ENCODE measurements around the gene OR1K1.
A peak's percentile ranks its signal among the peaks of the same experiment; 100 is the strongest.
"Not testable (repeated sequence)": the region's sequence is repeated elsewhere in the genome, so short reads cannot be mapped to it uniquely, and the experiment has no call there.

Gene OR1K1

GRCh38 chr9:122800066-122801060 is at the start of gene OR1K1:
OR1K1 (plus strand) TSS chr9:122800123; CDS start chr9:122800123, 0 bp downstream.
- DNase-seq, result no peak

GRCh38 chr9:122754825-122755224 is 45.1 kb upstream of the OR1K1 start:
- DNase-seq, result no peak

GRCh38 chr9:122767817-122768216 is 32.1 kb upstream of the OR1K1 start:
- DNase-seq, result no peak

- no peak for DNase-seq
Observed at GRCh38 chr9:122777052-122777451, 22.9 kb upstream of the OR1K1 start.

GRCh38 chr9:122777935-122778627 is 21.8 kb upstream of the OR1K1 start:
- DNase-seq, result no peak

- no peak for DNase-seq
Observed at GRCh38 chr9:122779181-122779580, 20.7 kb upstream of the OR1K1 start.

- no peak for DNase-seq
Observed at GRCh38 chr9:122780026-122780425, 19.9 kb upstream of the OR1K1 start.

- DNase-seq, result no peak
Observed at GRCh38 chr9:122781671-122782070, 18.3 kb upstream of the OR1K1 start.

- no peak for DNase-seq
Observed at GRCh38 chr9:122785269-122785668, 14.7 kb upstream of the OR1K1 start.

- no peak for DNase-seq
Observed at GRCh38 chr9:122786338-122786737, 13.6 kb upstream of the OR1K1 start.

GRCh38 chr9:122788831-122789230 is 11.1 kb upstream of the OR1K1 start, which contains the start of gene OR5C1:
OR5C1 (plus strand) TSS chr9:122788933; CDS start chr9:122788933, 0 bp downstream.
- DNase-seq, result no peak

- no peak for DNase-seq
Observed at GRCh38 chr9:122789256-122790046, 10.5 kb upstream of the OR1K1 start.

- no peak for DNase-seq
Observed at GRCh38 chr9:122791872-122792669, 7.9 kb upstream of the OR1K1 start.

GRCh38 chr9:122797316-122798063 is 2.4 kb upstream of the OR1K1 start:
- DNase-seq, result no peak

GRCh38 chr9:122806661-122807060 is 6.7 kb downstream of the OR1K1 start:
- peak; percentile 23 to 40 for DNase-seq

GRCh38 chr9:122807271-122807900 is 7.5 kb downstream of the OR1K1 start:
- DNase-seq, result peak; percentile 60 to 70

- DNase-seq, result no peak
Observed at GRCh38 chr9:122808141-122808540, 8.2 kb downstream of the OR1K1 start.

GRCh38 chr9:122809261-122809660 is 9.3 kb downstream of the OR1K1 start:
- DNase-seq, result not testable (repeated sequence)

GRCh38 chr9:122810306-122810946 is 10.5 kb downstream of the OR1K1 start:
- peak; percentile 79 for DNase-seq

- no peak for DNase-seq
Observed at GRCh38 chr9:122812736-122813135, 12.8 kb downstream of the OR1K1 start.
